Type B pancreatic cell (in vitro differentiated cells): ENCODE data around the gene EXOC3L2. TPM values are rescaled to one million over a fixed set of nuclear protein-coding genes. Genes with fewer than 3 reads are reported as not detected.

Experiments used
- DNase-seq: peaks from one replicate; pipeline ENCODE4 v3.0.0; 2021; ENCODE audit warnings: mixed read lengths; ENCODE audit not compliant: unreplicated experiment; ENCODE audit errors: extremely low spot score
- H3K27ac Mint-ChIP-seq: 2 replicates; pipeline ENCODE4 v1.8.0; 2021; ENCODE audit warnings: mild to moderate bottlenecking, mixed read lengths
- H3K27me3 Mint-ChIP-seq: 2 replicates; pipeline ENCODE4 v1.8.0; 2021; ENCODE audit warnings: mixed read lengths
- H3K36me3 Mint-ChIP-seq: 2 replicates; pipeline ENCODE4 v1.8.0; 2021; ENCODE audit warnings: mixed read lengths
- H3K4me1 Mint-ChIP-seq: one replicate; pipeline ENCODE4 v1.8.0; 2021; ENCODE audit warnings: mixed read lengths; ENCODE audit not compliant: unreplicated experiment
- H3K4me3 Mint-ChIP-seq: 2 replicates; pipeline ENCODE4 v1.8.0; 2021; ENCODE audit warnings: mild to moderate bottlenecking, mixed read lengths
- H3K9me3 Mint-ChIP-seq: 2 replicates; pipeline ENCODE4 v1.8.0; 2021; ENCODE audit warnings: mixed read lengths
- CTCF ChIP-seq: fragments of 200-600 bp; sonication (generic); conservative IDR thresholded peaks from 2 replicates; pipeline ENCODE4 v1.5.0; 2021; ENCODE audit warnings: antibody characterized with exemption, mild to moderate bottlenecking
- total RNA-seq: library from RNA; stranded (reverse); gene quantifications from 2 replicates; pipeline ENCODE4 v1.2.1, GENCODE V29; 2021; ENCODE audit warnings: low replicate concordance

Gene EXOC3L2
- total RNA-seq, 1 donor from 2014 or later = 0.60 TPM

GRCh38 chr19:45172173-45172572 is 73.0 kb downstream of the EXOC3L2 start:
- H3K27me3 Mint-ChIP-seq = no peaks in the 10 kb centered on the region
- H3K4me1 Mint-ChIP-seq = peaks cover 9% of the 10 kb centered on the region
- no peaks in the 10 kb centered on the region for H3K36me3 Mint-ChIP-seq
- H3K9me3 Mint-ChIP-seq = no peaks in the 10 kb centered on the region
- no peak for TF ChIP-seq CTCF
- no peak overlapping the region for H3K4me3 Mint-ChIP-seq
- DNase-seq = no peak
- no peak overlapping the region for H3K27ac Mint-ChIP-seq

DNA sequence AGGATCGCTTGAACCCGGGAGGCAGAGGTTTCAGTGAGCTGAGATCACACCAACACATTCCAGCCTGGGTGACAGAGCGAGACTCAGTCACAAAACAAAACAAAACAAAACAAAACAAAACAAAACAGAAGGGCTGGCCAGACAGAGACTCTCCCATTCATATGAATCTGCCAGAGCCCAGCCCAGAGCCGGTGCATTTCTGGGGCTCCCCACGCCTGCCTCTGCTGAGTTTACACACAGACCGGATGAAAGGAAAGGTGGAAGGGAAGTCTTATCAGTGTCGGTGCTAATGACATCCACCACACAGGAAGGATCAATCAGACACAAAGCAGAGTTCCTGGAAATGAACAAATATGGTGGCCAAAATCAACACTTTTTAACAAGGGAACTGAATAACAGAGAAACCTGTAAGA is 74.0 kb downstream of the EXOC3L2 start:
- H3K27me3 Mint-ChIP-seq = no peaks in the 10 kb centered on the region
- no peaks in the 10 kb centered on the region for H3K9me3 Mint-ChIP-seq
- no peak overlapping the region for H3K4me3 Mint-ChIP-seq
- H3K36me3 Mint-ChIP-seq = no peaks in the 10 kb centered on the region
- peaks cover 13% of the 10 kb centered on the region for H3K4me1 Mint-ChIP-seq
- DNase-seq = no peak
- no peak for TF ChIP-seq CTCF
- H3K27ac Mint-ChIP-seq = peak overlapping the region; percentile 30

- Mint-ChIP-seq H3K9me3 (no peaks in the 10 kb centered on the region), H3K4me3 (no peak overlapping the region), H3K27me3 (no peaks in the 10 kb centered on the region), H3K36me3 (no peaks in the 10 kb centered on the region), H3K4me1 (peaks cover 11% of the 10 kb centered on the region), H3K27ac (peak overlapping the region; percentile 30)
- DNase-seq = no peak
- no peak for TF ChIP-seq CTCF
Measured at GRCh38 chr19:45170146-45171106, 74.8 kb downstream of the EXOC3L2 start.

DNA sequence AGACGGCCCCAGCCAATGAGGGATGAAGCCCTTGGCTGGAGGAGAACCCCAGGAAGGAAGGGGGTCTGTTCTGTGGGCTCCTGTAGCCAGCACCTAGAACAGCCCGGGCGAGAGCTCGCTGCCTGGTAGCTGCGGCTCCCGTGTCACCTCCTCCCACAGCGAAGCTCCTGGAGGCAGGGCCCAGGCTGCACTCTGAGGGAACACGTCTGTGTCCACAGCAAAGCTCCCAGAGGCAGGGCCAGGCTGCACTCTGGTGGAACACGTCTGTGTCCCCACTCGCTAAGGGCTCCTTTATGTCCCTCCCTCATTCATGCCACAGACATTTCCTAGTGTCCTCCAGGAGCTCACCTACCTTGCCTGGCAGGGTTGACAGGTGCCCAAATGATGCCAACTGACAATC is 75.6 kb downstream of the EXOC3L2 start:
- no peaks in the 10 kb centered on the region for H3K27me3 Mint-ChIP-seq
- no peak overlapping the region for H3K27ac Mint-ChIP-seq
- no peak for DNase-seq
- H3K4me1 Mint-ChIP-seq = peaks cover 9% of the 10 kb centered on the region
- no peaks in the 10 kb centered on the region for H3K9me3 Mint-ChIP-seq
- TF ChIP-seq CTCF = no peak
- no peaks in the 10 kb centered on the region for H3K36me3 Mint-ChIP-seq
- no peak overlapping the region for H3K4me3 Mint-ChIP-seq

GRCh38 chr19:45168767-45169351 is 76.3 kb downstream of the EXOC3L2 start:
- H3K9me3 Mint-ChIP-seq = no peaks in the 10 kb centered on the region
- H3K4me3 Mint-ChIP-seq = no peak overlapping the region
- DNase-seq = no peak
- no peak for TF ChIP-seq CTCF
- peaks cover 9% of the 10 kb centered on the region for H3K4me1 Mint-ChIP-seq
- H3K36me3 Mint-ChIP-seq = no peaks in the 10 kb centered on the region
- no peaks in the 10 kb centered on the region for H3K27me3 Mint-ChIP-seq
- no peak overlapping the region for H3K27ac Mint-ChIP-seq
